ENCODE results near the gene ADORA1. TPM values are rescaled to one million over a fixed set of nuclear protein-coding genes. Genes with fewer than 3 reads are reported as not detected.

ADORA1 gene
- total RNA-seq, 2 experiments from 2014 or later = not detected

GRCh38 chr1:203129501-203130231, 2.1 kb downstream of the ADORA1 start:
- H3K27ac ChIP-seq (ENCODE audit: low read depth, low read length, poor library complexity, severe bottlenecking) = no peak overlapping the region
- no peak overlapping the region for H2AFZ ChIP-seq (ENCODE audit: low read length)
- H3K4me3 ChIP-seq (ENCODE audit: low read depth, low read length, poor library complexity, severe bottlenecking) = no peak overlapping the region
- no peaks in the 10 kb centered on the region for H3K79me2 ChIP-seq (ENCODE audit: insufficient read depth, low read depth, low read length)
- no peaks in the 10 kb centered on the region for H3K4me1 ChIP-seq (ENCODE audit: insufficient read depth, low read length, poor library complexity, severe bottlenecking)
- no TSS peak for BruUV-seq (replicated peaks)
- ChIA-PET CTCF (ENCODE audit: unreplicated experiment) (no interaction called here), POLR2A (interaction anchor here (0.7 to 0.9 kb wide), 2 partner anchors 16 to 348 kb away, joined by 3 read pairs; no protein-coding TSS in a partner anchor)
- no peaks in the 10 kb centered on the region for H3K36me3 ChIP-seq (ENCODE audit: insufficient read depth, low read length)
- no peak overlapping the region for H3K4me2 ChIP-seq (ENCODE audit: low read length)
- intact Hi-C loops (cut with micrococcal nuclease; ENCODE audit: unreplicated experiment) = no loop called here
- H3K9me3 ChIP-seq (ENCODE audit: low read length) = no peaks in the 10 kb centered on the region
- H3K9me2 ChIP-seq (ENCODE audit: insufficient read depth, low read length) = no peaks in the 10 kb centered on the region
- DNase-seq (ENCODE audit: low spot score) = no peak
- TF ChIP-seq EZH2phosphoT487 (IDR thresholded peaks at IDR 0.05; ENCODE audit: borderline replicate concordance, low read depth, low read length) = no peak
- TF ChIP-seq, protein P1, sequence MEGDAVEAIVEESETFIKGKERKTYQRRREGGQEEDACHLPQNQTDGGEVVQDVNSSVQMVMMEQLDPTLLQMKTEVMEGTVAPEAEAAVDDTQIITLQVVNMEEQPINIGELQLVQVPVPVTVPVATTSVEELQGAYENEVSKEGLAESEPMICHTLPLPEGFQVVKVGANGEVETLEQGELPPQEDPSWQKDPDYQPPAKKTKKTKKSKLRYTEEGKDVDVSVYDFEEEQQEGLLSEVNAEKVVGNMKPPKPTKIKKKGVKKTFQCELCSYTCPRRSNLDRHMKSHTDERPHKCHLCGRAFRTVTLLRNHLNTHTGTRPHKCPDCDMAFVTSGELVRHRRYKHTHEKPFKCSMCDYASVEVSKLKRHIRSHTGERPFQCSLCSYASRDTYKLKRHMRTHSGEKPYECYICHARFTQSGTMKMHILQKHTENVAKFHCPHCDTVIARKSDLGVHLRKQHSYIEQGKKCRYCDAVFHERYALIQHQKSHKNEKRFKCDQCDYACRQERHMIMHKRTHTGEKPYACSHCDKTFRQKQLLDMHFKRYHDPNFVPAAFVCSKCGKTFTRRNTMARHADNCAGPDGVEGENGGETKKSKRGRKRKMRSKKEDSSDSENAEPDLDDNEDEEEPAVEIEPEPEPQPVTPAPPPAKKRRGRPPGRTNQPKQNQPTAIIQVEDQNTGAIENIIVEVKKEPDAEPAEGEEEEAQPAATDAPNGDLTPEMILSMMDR (conservative IDR thresholded peaks at IDR 0.05; ENCODE audit: low read length) = no peak
- no peaks in the 10 kb centered on the region for H4K20me1 ChIP-seq (ENCODE audit: insufficient read depth, low read length)

GRCh38 chr1:203130358-203130985, 2.9 kb downstream of the ADORA1 start:
- POLR2A ChIA-PET = interaction anchor here (0.7 to 0.9 kb wide), 2 partner anchors 17 to 349 kb away, joined by 3 read pairs; no protein-coding TSS in a partner anchor
- BruUV-seq (replicated peaks) = no TSS peak
- intact Hi-C loops (cut with micrococcal nuclease; ENCODE audit: unreplicated experiment) = no loop called here

More at GRCh38 chr1:203130358-203130985, 2.9 kb downstream of the ADORA1 start:
- no peak overlapping the region for H3K4me2 ChIP-seq (ENCODE audit: low read length)
- no peak overlapping the region for H2AFZ ChIP-seq (ENCODE audit: low read length)
- no peaks in the 10 kb centered on the region for H3K36me3 ChIP-seq (ENCODE audit: insufficient read depth, low read length)
- H3K27ac ChIP-seq (ENCODE audit: low read depth, low read length, poor library complexity, severe bottlenecking) = no peak overlapping the region
- no peaks in the 10 kb centered on the region for H3K9me2 ChIP-seq (ENCODE audit: insufficient read depth, low read length)
- no peaks in the 10 kb centered on the region for H3K9me3 ChIP-seq (ENCODE audit: low read length)
- TF ChIP-seq, protein P1 (conservative IDR thresholded peaks at IDR 0.05; ENCODE audit: low read length) = no peak
- TF ChIP-seq EZH2phosphoT487 (IDR thresholded peaks at IDR 0.05; ENCODE audit: borderline replicate concordance, low read depth, low read length) = no peak
- no peak overlapping the region for H3K4me3 ChIP-seq (ENCODE audit: low read depth, low read length, poor library complexity, severe bottlenecking)
- CTCF ChIA-PET (ENCODE audit: unreplicated experiment) = no interaction called here
- no peaks in the 10 kb centered on the region for H4K20me1 ChIP-seq (ENCODE audit: insufficient read depth, low read length)
- no peaks in the 10 kb centered on the region for H3K4me1 ChIP-seq (ENCODE audit: insufficient read depth, low read length, poor library complexity, severe bottlenecking)
- no peaks in the 10 kb centered on the region for H3K79me2 ChIP-seq (ENCODE audit: insufficient read depth, low read depth, low read length)
- no peak for DNase-seq (ENCODE audit: low spot score)
